ENCODE results near the gene HLCS. TPM values are rescaled to one million over a fixed set of nuclear protein-coding genes. Genes with fewer than 3 reads are reported as not detected.

HLCS gene
- total RNA-seq, 1 donor: 59.7 TPM

DNA sequence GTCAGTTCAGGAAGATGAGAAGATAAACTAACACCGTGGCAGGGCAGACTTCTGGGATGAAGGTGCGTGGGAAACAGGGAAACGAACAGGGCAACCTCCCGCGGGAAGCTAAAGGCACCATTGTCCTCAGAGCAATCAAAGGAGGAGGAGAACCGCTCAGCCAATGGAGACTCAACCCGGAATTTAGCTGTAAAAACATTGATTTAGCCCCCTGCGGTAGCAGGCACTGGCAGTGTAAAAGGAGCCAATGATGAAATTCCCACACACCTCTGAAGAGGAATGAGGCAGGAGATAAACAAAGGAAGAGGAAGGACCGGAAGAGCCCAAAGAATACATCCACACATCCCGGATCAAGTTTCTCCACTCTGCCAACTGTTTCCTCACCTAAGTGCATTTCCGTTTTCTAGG is 19.5 kb downstream of the HLCS start:
- H3K4me3 ChIP-seq (ENCODE audit: insufficient read depth, low read length): no peak overlapping the region
- no peaks in the 10 kb centered on the region for H3K4me1 ChIP-seq (ENCODE audit: insufficient read depth, low read length)
- no peak for DNase-seq (ENCODE audit: insufficient read length, low spot score, missing footprints)
- no peak overlapping the region for H2AFZ ChIP-seq (ENCODE audit: low read length)
- no peaks in the 10 kb centered on the region for H3K27me3 ChIP-seq (ENCODE audit: insufficient read depth, low read length)
- H3K4me2 ChIP-seq (ENCODE audit: insufficient read depth, low read length): no peak overlapping the region
- TF ChIP-seq, protein P1, sequence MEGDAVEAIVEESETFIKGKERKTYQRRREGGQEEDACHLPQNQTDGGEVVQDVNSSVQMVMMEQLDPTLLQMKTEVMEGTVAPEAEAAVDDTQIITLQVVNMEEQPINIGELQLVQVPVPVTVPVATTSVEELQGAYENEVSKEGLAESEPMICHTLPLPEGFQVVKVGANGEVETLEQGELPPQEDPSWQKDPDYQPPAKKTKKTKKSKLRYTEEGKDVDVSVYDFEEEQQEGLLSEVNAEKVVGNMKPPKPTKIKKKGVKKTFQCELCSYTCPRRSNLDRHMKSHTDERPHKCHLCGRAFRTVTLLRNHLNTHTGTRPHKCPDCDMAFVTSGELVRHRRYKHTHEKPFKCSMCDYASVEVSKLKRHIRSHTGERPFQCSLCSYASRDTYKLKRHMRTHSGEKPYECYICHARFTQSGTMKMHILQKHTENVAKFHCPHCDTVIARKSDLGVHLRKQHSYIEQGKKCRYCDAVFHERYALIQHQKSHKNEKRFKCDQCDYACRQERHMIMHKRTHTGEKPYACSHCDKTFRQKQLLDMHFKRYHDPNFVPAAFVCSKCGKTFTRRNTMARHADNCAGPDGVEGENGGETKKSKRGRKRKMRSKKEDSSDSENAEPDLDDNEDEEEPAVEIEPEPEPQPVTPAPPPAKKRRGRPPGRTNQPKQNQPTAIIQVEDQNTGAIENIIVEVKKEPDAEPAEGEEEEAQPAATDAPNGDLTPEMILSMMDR (IDR thresholded peaks at IDR 0.05; ENCODE audit: extremely low read depth, low read depth, low read length): no peak
- no peaks in the 10 kb centered on the region for H3K79me2 ChIP-seq (ENCODE audit: insufficient read depth, low read length)
- H3K9me3 ChIP-seq (ENCODE audit: low read depth, low read length): no peaks in the 10 kb centered on the region
- peaks cover 26% of the 10 kb centered on the region for H3K36me3 ChIP-seq (ENCODE audit: insufficient read depth, low read length)
- H4K20me1 ChIP-seq (ENCODE audit: insufficient read depth, low read length): no peaks in the 10 kb centered on the region
- H3K27ac ChIP-seq (ENCODE audit: low read depth, low read length): no peak overlapping the region

DNA sequence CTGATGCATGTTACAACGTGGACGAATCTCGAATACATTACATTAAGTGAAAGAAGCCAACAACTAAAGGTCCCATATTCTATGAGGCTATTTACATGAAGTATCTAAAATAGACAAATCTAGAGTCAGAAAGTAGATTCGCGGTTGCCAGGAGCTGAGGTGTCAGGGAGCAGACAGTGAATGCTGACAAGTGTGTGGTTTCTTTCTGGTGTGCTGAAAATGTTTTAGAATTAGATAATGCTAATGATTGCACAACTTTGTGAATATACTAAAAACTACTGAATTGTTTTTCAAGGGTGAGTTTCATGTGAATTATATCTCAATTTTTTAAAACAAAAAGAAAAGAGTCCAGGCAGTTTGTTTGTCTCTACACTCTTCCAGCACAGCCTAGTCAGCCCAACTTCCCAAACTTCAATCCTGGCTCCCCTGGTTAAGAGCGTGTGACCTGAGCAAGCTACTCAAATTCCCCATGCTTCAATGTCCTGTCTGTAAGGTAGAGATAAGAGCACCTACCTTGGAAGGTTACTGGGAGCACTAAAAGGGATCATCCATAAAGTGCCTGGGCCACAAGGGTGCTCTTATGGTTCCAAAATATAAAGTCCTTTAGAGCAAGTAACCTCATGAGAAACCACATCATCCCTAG is 20.9 kb downstream of the HLCS start:
- no peaks in the 10 kb centered on the region for H3K27me3 ChIP-seq (ENCODE audit: insufficient read depth, low read length)
- TF ChIP-seq, protein P1 (IDR thresholded peaks at IDR 0.05; ENCODE audit: extremely low read depth, low read depth, low read length): no peak
- H3K79me2 ChIP-seq (ENCODE audit: insufficient read depth, low read length): no peaks in the 10 kb centered on the region
- DNase-seq (ENCODE audit: insufficient read length, low spot score, missing footprints): no peak
- no peaks in the 10 kb centered on the region for H3K9me3 ChIP-seq (ENCODE audit: low read depth, low read length)
- no peaks in the 10 kb centered on the region for H4K20me1 ChIP-seq (ENCODE audit: insufficient read depth, low read length)
- H3K4me3 ChIP-seq (ENCODE audit: insufficient read depth, low read length): no peak overlapping the region
- H3K27ac ChIP-seq (ENCODE audit: low read depth, low read length): no peak overlapping the region
- peaks cover 26% of the 10 kb centered on the region for H3K36me3 ChIP-seq (ENCODE audit: insufficient read depth, low read length)
- H2AFZ ChIP-seq (ENCODE audit: low read length): no peak overlapping the region
- no peak overlapping the region for H3K4me2 ChIP-seq (ENCODE audit: insufficient read depth, low read length)
- no peaks in the 10 kb centered on the region for H3K4me1 ChIP-seq (ENCODE audit: insufficient read depth, low read length)

DNA sequence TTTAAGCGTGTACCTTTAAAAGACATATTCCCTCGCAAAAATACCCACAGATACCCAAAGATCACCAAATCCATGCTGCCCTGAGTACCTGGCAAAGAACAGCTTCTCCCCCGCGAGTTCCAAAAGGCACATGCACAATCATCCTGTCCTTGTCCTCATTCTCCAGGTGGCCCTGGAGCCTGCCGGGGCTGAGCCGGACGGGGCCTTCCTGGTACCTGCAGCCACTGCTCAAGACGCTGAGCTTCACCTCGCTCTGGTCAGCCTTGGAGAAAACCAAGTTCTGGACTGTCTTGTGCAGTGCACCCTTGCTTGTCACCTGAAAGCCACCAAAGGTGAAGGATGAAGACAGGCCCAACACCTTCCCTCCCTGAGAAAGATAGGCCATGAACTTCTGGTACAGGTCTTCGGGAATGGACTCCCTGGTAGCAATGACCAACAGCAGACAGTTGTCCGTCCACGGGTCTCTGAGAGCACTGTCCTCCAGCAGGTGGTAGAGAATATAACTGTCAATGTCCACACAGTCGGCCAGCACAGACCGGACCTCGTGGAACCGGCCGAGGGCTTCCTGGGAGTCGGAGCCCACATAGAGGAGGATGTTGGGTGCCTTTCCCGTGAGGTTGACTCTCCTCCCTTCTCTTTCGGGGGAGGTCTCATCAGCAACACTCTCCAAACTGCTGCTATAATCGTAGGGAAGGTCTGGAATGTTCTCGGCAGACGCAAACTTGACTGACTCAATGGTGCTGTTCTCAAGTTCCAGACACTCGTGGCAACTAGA is 29.9 kb downstream of the HLCS start:
- Histone ChIP-seq H4K20me1 (ENCODE audit: insufficient read depth, low read length) (no peaks in the 10 kb centered on the region), H3K4me3 (ENCODE audit: insufficient read depth, low read length) (no peak overlapping the region), H3K79me2 (ENCODE audit: insufficient read depth, low read length) (no peaks in the 10 kb centered on the region), H3K4me2 (ENCODE audit: insufficient read depth, low read length) (no peak overlapping the region), H2AFZ (ENCODE audit: low read length) (no peak overlapping the region), H3K4me1 (ENCODE audit: insufficient read depth, low read length) (no peaks in the 10 kb centered on the region), H3K27ac (ENCODE audit: low read depth, low read length) (no peak overlapping the region), H3K9me3 (ENCODE audit: low read depth, low read length) (no peaks in the 10 kb centered on the region), H3K27me3 (ENCODE audit: insufficient read depth, low read length) (no peaks in the 10 kb centered on the region), H3K36me3 (ENCODE audit: insufficient read depth, low read length) (peaks cover 37% of the 10 kb centered on the region)
- TF ChIP-seq, protein P1 (IDR thresholded peaks at IDR 0.05; ENCODE audit: extremely low read depth, low read depth, low read length): no peak
- no peak for DNase-seq (ENCODE audit: insufficient read length, low spot score, missing footprints)

DNA sequence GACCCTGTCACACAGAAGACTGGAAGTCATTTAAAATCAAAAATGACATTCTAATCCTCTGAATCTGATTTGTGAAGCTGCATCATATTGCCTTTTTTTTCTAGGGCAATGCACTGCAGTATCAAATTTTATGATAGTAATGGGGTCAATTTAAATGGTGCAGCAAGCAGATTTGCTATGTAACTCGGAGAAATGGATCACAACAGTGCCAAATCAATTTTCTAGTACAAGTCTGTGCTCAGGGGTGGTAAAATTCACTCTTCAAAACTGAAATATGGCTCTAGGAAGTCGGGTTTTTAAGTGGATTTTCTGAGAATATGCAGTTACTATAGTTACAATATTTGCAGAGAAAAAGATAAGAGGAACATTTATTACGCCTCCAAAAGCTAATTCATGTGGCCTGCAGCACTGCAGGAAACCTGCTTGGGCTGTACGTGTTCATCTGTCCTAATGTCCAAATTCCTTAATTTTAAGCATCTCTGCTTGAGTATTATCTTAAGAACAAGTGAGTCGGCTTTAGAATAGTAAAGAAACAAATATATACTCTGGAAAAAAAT is 31.5 kb downstream of the HLCS start:
- Histone ChIP-seq H3K9me3 (ENCODE audit: low read depth, low read length) (no peaks in the 10 kb centered on the region), H3K79me2 (ENCODE audit: insufficient read depth, low read length) (no peaks in the 10 kb centered on the region), H3K27ac (ENCODE audit: low read depth, low read length) (no peak overlapping the region), H3K4me2 (ENCODE audit: insufficient read depth, low read length) (no peak overlapping the region), H3K4me3 (ENCODE audit: insufficient read depth, low read length) (no peak overlapping the region), H3K36me3 (ENCODE audit: insufficient read depth, low read length) (peaks cover 37% of the 10 kb centered on the region), H4K20me1 (ENCODE audit: insufficient read depth, low read length) (no peaks in the 10 kb centered on the region), H2AFZ (ENCODE audit: low read length) (no peak overlapping the region), H3K27me3 (ENCODE audit: insufficient read depth, low read length) (no peaks in the 10 kb centered on the region), H3K4me1 (ENCODE audit: insufficient read depth, low read length) (no peaks in the 10 kb centered on the region)
- TF ChIP-seq, protein P1 (IDR thresholded peaks at IDR 0.05; ENCODE audit: extremely low read depth, low read depth, low read length): no peak
- no peak for DNase-seq (ENCODE audit: insufficient read length, low spot score, missing footprints)

All from osteoblast (primary cell).